Epithelial cell of proximal tubule (primary cell): ENCODE measurements around the gene KCTD17. TPM values are rescaled to one million over a fixed set of nuclear protein-coding genes. Genes with fewer than 3 reads are reported as not detected.

Experiments
- DNase-seq: peaks from one replicate; pipeline ENCODE4 v3.0.0-alpha.2; 2011; ENCODE audit warnings: low read depth
- H3K4me3 ChIP-seq: 2 replicates; pipeline ENCODE4 v1.5.1; 2011; ENCODE audit warnings: low read depth, mild to moderate bottlenecking, low read length
- total RNA-seq: library from RNA; depleted of rRNA; stranded (reverse); fragments of >200 nt; gene quantifications from 2 replicates; pipeline ENCODE4 v1.2.3, GENCODE V29; 2015
- TF ChIP-seq, protein P1 (sequence below): conservative IDR thresholded peaks from 2 replicates; pipeline ENCODE4 v1.5.1; 2012; ENCODE audit warnings: low read depth, mild to moderate bottlenecking, low read length

KCTD17 gene
- total RNA-seq, 1 donor from 2014 or later, result 35.9 TPM

DNA sequence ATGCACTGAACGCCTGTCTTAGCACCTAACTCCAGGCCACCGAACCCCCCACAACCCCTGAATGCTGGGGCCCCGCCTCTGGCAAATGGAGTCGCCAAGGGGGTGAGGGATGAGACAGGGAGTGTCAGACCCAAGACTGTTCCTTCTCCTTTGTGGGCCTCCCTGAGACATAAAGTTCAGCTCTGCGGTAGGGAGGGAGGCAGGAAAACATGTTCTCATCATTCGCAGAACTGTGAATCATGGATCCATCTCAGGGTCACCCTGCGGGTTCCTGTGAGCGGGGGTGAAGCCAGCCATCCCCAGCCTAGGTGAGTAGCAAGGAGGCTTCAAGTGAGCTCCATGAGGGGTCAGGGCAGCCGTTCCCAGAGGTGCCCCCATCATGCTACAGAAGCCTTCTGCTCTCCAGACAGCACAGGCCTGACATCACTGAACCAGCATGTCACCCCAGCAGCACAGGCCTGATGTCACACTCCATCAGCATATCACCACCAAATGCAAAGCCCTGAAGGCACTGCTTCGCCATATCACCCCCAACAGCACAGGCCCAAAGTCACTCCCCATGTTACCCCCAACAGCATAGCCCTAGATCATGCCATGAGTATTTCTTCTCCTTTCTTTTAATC, 30.8 kb downstream of the KCTD17 start:
- TF ChIP-seq, protein P1, sequence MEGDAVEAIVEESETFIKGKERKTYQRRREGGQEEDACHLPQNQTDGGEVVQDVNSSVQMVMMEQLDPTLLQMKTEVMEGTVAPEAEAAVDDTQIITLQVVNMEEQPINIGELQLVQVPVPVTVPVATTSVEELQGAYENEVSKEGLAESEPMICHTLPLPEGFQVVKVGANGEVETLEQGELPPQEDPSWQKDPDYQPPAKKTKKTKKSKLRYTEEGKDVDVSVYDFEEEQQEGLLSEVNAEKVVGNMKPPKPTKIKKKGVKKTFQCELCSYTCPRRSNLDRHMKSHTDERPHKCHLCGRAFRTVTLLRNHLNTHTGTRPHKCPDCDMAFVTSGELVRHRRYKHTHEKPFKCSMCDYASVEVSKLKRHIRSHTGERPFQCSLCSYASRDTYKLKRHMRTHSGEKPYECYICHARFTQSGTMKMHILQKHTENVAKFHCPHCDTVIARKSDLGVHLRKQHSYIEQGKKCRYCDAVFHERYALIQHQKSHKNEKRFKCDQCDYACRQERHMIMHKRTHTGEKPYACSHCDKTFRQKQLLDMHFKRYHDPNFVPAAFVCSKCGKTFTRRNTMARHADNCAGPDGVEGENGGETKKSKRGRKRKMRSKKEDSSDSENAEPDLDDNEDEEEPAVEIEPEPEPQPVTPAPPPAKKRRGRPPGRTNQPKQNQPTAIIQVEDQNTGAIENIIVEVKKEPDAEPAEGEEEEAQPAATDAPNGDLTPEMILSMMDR, result no peak
- no peak overlapping the region for H3K4me3 ChIP-seq
- DNase-seq, result no peak

DNA sequence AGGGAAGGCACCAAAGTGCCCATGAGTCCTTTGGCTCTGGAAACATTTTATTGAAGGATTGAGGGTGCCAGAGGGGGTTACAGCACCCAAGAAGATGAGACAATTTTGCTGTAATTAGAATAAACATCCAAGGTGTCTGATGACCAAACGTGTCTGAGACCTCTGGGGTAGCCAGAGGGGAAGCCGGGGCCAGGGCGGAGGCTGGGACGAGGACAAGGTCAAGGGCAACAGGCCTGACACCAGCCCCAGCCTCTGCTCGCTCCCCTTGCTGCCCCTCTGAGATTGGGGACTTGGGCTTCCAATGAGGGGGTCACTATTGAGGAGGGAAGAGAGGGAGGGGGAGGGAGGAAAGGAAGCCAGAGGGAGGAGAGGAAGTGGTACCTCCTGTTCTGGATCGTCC, 32.4 kb downstream of the KCTD17 start:
- TF ChIP-seq, protein P1, result no peak
- H3K4me3 ChIP-seq, result no peak overlapping the region
- no peak for DNase-seq

DNA sequence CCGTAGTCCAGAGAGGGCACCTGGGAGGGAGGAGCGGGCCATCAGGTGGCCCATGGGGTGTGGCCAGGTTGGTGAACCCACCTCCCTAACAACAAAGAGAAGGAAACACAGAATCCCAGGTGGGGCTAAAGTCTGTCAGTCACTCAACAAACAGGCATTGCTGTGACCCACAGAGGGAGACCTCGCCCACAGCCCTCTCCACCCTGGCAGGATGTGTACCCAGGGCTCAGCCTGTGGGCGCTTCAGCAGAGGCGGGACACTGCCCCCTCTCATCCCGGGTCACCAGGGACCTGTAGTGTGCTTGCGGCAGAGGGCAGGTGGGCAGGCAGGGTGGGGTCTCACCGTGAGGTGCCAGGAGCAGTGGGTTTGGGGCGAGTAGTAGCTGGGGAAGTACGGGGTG, 32.8 kb downstream of the KCTD17 start:
- DNase-seq, result no peak
- H3K4me3 ChIP-seq, result no peak overlapping the region
- TF ChIP-seq, protein P1, result no peak

DNA sequence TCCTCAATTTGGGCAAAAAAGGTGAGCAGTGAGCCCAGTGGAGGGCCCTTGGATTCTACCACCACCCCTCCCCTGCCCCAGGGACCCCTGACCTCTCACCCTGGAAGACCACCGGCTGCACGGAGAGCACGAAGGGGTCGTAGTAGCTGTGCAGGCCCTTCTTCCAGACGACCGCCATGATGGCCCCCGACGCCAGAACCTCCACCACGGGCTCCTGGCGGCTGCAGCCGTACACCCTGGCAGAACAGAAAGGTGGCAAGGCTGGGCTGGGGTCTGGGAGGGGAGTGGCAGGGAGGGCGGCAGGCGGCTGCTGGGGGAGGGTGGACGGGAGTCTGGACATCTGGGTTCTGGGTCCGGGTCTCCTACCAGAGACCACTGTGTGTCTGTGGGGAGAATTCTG, 34.6 kb downstream of the KCTD17 start:
- TF ChIP-seq, protein P1, result no peak
- DNase-seq, result no peak
- no peak overlapping the region for H3K4me3 ChIP-seq

DNA sequence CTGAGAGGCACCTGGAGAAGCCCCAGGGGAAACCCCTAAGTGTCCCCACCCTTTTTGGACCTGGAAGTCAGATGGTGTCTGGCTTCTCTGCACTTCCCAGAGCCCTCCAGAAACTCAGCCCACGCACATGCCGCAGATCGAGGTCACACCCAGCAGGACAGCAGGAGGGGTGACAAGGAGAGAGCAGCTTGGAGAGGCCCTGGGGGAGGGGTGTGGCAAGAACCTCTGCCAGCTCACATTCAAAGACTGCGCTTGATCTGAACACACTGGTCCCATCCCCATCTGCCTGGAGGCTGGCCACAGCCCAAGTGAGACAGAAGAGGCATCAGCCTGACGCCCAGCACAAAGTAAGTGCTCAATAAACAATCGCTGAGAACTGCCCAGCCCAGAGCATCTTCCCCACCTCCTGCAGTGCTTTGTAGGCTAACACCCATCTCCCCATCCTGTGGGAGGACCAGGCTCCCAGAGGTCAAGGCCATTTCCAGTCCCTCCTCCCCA, 36.6 kb downstream of the KCTD17 start:
- H3K4me3 ChIP-seq, result no peak overlapping the region
- no peak for DNase-seq
- TF ChIP-seq, protein P1, result no peak

DNA sequence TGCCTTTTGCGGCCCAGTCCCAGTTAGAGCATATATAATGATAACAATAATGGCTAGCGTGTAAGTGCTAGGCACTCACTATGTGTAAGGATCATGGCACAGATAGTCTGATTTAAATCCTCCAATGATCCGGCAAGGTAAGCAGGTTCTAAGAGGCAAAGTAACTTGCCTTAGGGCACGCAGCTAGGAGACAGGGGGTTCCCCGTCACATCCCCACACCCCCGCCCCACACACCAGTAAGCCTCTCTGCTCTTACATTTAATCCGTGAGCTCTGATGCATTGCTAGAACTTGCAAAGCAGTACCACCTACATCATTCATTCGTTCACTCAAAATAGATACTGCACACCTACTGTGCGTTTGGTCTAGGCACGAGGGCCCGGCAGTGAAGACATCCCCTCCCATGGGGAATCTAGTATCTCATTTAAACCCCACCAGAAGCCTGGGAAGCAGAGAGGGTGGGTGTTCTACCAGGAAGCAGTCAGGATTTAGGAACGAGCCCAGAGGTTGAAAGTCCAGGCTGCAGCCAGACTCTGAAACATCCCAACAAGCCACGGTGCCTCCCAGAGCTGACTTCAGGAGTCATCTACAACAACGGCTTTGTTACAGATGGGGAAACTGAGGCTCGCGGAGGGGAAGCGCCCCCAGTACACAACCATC, 37.3 kb downstream of the KCTD17 start:
- TF ChIP-seq, protein P1, result no peak
- no peak for DNase-seq
- H3K4me3 ChIP-seq, result no peak overlapping the region

DNA sequence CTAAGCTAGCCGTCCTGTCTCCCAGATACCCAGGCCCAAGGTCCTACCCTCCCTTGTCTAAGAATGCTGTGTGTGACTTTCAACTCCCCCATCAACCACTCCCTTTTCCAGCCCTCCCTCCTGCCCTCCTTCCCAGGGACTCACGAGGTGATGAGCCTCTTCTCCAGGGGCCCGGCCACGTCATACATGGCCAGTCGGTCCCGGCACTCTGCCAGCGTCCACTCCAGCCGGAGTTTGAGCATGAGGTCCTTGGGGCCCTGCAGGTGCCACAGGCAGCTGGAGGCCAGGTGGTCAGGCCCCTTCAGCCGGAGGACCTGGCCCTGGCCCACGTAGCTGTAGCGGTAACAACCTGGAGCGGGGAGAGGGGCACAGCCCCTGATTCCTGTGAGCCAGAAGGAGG, 37.9 kb downstream of the KCTD17 start:
- no peak overlapping the region for H3K4me3 ChIP-seq
- TF ChIP-seq, protein P1, result no peak
- no peak for DNase-seq
